GM18498 (cell line): ENCODE data around the gene OR2V2.
A peak's percentile ranks its signal among the peaks of the same experiment; 100 is the strongest.

Experiments
- ATAC-seq: cut with Tn5 transposase; IDR thresholded peaks from one replicate; pipeline ENCODE4 v1.9.1; 2021; ENCODE audit warnings: mild to moderate bottlenecking, moderate library complexity; ENCODE audit not compliant: unreplicated experiment

Gene OR2V2

DNA sequence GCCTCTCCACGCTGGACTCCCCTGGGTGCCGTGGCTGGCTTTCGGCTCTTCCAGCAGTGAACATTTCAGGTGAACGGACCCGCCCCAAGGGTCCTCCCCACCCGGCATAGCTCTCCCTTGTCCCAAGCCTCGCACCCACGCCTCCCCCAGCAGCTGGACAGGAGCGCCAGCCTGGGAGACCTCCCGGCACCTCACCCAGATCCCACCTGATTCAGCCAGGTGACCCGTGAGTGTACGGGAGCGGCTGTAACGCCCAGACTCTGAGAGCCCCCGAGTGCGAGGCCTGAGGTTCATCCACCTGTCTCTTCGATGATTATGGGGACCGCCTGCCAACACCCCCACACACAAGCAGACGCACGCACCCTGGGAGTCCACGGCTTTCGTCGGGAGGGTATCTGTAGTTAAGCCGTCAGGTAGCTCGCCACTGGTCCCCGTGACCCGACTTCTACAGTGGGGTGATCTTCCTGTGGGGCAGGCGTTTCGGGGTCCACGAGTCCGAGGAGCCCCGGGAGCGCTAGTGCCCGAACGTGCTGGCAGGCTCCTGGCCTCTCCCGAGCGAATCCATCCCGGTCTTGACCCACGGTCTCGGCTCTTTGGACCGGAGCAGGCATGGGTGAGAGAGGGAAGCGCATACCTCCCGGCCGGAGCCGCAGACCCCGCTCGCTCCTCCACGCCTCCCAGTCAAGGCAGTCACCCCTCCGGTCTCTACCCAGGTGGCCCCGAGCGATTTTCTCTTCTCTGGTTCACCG, 42.8 kb downstream of the OR2V2 start:
- ATAC-seq = no peak

DNA sequence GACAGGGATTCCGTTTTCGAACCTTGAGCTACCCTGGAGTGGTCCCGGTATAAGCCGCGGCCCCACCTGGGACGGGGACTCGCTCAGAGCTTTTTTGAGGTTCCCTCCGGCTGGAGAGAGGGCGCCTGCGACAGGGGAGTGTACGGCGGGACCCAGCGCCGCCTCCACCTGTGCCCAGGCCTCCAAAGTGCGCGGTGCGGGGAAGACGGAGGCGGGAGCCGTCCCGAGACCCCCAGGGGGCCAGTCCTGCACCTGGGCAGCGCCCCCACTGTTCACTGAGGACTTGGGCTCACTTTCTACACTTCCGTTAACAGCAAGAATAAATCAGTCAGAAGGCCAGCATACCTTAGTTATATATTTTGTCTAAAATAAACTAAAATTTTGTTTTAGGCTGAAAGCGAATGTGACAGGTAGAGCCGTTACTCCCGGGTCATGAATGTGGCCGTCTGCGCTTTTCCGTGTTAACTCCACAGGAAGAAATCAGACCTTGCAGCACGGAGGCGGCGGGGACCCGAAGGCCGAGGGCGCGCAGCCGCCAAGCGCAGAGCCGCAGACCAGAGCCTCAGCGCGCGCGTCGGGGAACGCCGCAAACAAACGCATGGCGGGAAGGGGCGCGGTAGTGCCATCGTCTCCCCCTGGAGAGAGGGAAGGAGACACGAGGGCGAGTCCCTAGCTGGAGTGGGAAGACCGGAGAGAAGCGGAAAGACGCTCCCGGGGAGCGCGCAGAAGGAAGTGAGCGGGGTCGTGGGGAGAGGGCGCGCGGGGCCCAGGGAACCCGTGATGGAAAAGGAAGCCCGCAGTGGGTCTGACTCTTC, 43.5 kb downstream of the OR2V2 start:
- ATAC-seq = peak; percentile 13

DNA sequence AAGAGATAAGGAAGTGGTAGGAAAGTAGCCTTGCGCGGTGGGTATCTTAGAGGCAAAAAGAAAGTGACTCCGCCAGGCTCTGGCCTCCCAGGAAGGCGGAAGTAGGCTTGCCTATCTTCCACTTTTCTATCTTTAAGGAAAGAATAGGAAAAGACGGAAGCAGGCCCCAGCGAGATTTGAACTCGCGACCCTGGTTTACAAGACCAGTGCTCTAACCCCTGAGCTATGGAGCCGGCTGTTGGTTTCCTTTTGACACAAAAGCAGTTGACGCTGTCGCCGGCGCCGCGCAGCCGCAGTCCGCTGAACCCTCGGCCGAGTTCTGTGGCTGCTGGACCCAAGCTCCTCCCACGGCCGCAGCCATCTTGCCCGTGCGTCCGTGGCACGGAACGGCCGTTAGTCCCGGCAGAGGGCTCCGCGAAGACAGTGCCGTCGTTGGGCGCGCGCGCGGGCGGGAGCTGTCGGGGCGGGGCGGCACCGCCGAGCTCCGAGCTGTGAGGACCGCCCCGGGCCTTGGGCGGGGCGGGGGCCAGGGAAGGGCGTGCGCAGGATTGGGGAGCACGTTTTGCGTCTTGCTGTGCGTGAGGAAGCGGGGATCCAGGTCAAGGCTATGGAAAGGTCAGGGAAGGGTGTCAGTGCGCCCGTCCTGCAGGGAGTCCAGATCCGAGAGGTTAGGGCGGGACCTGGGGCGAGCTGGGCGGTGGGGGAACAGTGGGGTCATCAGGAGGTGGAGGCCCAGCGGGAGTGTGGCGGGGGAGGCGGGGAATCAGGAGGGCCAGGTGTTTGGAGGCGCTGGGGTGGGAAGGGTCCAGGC, 44.3 kb downstream of the OR2V2 start:
- peak; percentile 66 for ATAC-seq

DNA sequence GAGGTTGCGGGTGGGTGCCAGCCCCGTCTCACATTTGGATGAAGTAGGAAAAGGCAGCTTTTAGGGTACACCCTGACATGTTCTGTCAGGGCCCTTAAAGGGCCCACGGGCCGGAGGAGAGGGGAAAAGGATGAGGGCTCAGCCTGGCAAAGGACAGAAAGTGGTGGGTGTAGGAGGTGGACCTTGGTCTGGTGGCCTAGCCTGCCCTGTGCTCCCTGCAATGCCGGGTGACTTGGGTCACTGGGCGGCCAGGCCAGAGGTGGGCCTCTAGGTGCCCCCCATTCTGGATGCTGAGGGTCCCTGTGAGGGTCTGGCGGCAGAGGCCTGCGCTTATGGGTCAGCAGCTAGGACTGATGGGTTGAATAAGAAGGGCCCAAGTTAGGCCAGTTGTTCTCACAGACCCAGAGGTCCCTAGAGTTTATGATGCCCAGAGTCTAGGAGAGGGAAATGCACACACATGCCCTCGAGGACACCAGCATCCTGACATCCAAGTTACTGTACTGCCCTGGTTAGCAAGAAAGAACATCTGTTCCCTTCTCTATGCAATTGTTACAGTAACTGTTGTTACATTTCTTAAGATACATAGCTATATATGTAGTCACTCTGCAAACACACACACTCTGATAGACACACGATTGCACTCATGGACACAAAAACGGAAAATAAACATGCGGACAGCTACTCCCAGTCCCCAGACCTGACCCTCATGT, 45.1 kb downstream of the OR2V2 start:
- ATAC-seq = no peak

DNA sequence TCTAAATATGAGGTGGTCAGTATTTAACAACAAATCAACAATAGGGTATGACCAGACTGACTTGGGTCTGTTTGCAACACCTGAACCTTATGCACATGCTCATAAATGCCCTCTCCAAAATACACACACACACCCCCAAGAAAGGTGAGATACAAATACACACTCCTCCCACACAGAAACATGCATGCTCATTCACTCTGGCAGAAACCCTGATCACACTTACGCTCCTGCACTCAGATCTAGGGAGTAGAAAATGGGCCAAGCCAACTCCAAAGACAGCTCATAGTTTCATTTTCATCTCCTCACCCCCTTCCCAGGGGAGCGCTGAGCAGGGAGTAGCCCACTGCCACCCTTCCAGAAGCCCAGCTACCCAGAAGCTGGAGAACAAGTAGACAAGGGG, 46.3 kb downstream of the OR2V2 start:
- no peak for ATAC-seq

DNA sequence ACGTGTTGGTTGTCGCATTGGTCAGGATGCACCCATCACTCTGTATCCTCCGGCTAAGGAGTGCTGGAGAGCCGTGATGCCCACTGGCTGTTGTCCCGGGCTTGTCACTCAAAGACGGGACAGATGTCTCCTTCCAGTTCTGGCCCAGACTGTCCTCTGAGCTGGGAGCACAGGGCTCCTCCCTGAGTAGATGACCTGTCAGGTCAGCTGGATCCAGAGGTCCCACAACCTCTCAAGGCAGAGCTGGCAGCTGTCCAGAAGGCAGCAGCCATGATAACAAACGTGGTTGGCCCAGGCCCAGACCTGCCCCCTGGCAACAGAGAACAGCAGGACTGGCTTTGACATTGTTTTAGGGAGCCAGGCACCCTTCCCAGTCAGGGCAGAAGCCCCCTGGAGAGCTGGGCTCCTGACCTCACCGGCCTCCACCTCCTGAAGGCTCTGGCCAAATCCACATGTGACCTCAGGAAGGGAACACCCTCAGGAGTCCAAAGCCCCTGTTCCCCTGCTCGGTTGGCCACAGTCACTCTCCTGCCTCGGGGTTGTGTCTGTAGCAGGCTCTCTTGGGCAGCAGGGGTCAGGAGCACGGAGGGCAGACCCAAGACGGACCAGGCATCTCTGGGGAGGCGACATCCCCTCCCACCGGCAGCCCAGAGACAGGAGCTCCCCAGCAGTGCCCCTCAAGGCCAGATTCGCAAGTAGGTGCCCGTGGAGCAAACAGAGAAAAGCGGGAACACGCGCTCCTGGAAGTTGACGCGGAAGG, 47.3 kb downstream of the OR2V2 start:
- ATAC-seq = no peak

DNA sequence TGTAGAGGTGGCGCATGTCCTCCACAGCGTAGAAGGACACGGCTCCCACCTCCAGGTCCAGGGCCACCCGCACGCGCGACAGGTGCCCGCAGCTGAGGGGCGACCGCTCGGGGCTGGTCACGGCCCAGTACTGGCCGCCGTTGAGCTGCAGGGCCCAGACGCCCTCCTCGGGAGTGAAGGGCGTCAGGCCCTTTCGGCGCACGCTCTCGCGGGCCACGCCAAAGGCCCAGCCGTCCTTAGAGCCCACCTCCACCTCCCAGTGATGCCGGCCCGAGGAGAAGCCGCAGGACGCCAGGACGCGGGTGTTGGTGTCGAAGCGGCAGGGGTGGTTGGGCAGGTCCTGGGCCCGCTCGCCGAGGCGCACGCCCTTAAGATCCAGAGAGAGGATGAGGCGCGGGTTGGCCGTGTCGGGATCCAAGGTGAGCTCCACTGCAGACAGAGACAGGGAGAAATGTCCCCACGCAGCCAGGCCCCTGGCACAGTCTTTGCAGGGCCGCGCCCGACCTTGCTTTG, 47.9 kb downstream of the OR2V2 start:
- ATAC-seq = no peak

DNA sequence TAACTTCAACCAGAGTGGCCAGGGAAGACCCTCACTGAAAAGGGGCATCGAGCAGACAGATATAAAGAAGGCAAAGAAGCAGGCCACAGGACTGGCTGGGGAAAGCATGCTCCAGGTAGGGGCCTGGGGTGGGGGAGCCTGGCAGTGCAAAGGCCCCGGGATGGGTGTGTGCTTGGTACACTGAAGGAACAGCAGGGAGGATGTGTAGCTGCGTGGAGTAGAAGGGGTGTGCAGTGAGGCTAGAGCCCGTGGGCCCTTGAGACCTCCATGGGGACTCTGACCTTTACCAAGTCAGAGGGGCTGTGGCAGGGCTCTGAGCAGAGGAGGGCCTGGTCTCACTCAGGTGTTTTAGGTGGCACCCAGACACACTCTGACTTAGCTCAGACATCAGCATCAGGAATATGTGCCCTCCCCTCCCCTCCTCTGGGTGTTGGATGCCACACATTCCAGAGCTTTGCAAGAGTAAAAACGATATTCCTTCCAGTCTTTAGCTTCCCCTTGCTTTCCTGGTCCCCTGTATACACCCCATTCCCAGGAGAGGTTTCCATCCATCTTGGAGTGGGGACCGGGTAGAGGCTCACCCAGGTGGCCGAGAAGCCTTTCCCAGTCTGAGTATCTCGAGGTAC, 50.1 kb downstream of the OR2V2 start:
- ATAC-seq = no peak

DNA sequence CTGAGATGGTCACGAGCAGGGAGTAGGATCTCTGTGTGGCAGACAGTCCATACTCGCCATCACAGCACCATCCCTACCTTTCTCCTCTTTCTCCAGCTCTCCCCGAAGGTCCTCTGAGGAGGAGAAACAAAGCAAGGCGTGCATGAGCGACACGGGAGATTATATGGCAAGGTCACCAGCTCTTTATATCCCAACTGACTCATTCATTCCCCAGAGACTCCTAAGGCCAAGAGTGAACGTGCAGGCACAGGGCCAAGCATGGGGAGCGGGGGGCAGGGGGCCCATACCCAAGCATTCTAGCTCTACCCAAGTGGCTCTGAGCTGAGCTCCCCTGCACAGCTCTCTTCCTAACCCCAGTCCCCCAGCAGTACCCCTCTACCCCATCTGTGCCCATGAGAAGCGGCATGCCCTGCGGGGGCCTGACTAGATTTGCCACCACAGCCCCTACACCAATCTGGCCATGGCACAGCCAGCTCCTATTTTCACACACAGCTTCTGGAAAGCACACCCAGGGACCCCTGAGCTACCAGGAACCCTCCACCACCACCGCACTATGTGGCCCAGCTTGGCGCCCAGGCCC, 50.8 kb downstream of the OR2V2 start:
- ATAC-seq = no peak

DNA sequence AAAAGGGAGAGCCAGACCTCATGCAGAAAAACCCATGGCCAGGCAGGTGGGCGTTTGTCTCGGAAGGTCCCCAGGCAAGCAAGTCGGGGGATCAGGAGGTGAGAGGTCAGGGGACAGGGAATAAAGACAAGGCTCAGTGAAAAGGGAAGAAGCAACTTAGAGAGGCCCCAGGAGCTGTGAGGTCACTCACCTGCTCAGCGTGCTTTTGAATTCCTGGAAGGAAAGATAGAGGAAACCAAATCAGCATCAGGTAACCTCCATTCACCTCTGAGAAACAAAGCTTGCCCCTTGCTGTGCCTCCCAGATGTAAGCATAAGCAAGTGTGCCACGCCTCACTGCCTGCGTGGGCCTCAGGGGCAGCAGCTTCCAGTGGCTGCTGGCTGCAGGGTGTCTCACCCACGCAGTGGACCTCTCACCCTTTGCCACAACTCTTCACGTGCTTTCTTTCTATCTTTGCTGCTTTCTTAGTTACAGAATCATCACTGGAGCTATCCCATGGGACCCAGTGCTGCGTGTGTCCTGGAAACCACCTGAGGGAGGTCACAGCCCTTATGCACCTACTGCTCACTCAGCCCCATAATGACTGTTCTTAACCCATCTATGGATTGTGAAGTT, 51.6 kb downstream of the OR2V2 start:
- peak; percentile 60 for ATAC-seq

DNA sequence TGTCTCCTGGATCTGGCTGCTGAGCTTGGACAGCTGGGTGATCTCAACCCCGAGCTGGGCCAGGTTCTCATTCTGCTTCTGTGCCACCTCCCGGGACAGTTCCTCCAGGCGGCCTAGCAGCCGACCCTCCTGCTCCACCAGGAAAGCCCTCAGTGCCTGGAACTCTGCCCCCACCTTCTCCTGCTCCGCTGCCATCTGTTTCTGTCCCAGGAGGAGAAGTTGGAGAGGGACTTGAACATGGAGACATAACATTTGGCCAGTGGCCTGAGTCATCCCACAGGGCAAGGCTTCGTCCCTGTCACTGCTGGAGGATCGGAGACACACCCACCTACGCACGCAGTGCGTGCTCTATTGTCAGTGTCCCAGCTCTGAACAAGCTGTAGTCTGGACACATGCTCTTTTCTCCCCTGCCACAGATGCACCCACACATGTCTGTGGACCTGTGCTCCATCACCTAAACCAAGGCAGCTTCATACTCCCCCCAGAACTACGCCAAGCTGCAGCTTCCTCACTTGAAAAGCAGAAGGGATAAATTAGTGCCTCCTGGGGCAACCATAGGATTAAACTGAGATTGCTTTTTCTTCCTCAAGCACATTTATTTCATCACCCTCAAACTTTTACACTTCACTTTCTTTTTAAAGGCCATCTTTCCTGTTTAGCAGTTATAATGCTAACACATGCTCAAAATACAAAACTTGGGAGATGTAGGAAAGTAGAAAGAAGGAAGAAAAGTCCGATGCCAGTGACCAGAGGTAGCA, 52.7 kb downstream of the OR2V2 start:
- ATAC-seq = no peak

DNA sequence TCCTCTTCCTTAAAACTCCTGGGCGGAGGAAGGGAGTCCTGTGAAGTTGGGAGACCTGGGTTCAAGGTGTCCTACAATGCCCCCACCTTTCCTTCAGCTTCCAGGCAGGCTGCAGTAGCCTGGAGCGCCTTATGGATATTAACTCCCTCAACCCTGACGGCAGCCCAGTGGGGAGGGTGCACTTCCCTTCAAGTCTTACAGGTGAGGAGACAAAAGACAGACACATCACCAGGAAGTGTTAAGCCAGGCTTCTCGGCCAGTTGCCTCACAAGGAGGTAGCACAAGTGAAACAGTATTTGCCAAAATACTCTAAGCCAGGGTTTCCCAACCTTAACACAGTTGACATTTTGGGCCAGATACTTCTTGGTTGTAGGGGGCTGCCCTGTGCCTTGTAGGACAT, 53.4 kb downstream of the OR2V2 start:
- ATAC-seq = no peak

DNA sequence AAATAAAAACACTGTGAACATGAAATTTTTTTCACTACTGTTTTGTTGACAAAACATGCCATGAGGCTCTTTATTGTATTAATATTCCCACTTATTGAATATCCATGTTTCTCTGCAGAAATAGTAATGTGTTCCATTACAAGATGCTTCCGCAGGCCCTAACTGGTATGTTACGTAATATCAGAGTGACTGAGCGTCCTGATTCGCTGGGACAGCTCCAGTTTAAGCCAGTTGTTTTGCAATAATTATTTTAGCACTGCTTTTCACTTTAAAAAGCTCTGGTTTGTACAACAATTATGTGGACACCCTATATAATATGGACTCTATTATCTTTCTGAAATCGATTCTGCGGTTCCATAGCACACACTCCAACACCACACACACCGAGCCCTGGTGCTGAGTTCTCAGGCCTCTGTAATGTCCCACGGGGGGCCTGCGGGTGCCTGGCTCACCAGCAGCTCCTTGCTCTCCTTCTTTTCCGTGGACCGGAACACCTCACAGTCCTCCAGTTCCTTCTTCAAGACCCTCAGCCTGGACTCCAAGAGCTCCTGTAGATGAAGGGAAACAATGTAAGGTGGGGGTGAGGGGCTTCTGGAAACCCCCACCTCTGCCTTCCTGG, 55.8 kb downstream of the OR2V2 start:
- no peak for ATAC-seq

DNA sequence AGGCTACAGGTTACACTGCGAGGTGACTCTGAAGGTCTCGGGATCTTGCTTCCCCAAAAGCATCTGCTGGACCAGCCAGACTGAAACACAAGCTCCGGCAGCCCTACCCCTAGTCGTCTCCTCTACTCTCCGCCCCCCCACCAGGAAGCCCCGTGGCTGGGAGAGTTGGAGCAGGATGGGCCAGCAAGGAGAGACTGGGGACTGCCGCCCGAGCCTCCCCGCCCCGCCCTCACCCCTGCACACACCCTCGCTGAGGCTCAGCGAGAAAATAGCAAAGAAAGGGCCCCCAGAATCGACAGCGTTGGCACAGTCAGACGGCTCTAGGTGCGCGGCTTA, 56.4 kb downstream of the OR2V2 start:
- ATAC-seq = no peak

DNA sequence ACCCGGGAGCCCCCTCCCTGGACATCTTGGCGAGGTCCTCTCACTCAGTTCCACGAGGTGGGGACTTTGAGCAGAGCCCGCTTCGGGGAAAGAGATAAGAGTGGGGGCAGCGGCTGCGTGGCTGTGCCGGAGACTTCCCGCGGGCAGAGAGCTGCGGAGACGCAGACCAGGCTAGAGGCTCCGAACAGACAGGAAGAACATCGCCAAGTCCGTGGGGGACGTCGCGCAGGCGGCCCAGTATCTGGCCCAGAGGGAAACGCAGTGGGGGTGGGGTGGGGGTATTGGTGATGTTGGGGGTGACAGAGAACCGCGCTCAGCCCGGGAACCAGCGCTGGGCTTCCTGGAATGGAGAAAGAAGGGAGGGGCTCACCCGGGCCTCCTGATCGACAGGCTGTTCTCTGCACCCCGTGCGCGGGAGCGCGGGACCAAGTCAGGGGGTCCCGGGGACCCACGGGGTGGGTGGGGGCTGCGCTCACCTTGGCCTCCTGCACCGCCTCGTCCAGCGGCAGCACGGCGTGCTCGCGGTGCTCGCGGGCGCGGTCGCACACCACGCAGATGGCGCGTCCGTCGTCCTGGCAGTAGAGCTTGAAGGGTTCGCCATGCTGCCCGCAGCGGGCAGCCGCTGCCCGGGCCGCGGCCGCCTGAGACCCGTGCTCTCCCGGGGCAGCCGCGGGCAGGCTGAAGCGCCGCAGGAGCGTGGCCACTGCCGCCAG, 56.9 kb downstream of the OR2V2 start:
- no peak for ATAC-seq

DNA sequence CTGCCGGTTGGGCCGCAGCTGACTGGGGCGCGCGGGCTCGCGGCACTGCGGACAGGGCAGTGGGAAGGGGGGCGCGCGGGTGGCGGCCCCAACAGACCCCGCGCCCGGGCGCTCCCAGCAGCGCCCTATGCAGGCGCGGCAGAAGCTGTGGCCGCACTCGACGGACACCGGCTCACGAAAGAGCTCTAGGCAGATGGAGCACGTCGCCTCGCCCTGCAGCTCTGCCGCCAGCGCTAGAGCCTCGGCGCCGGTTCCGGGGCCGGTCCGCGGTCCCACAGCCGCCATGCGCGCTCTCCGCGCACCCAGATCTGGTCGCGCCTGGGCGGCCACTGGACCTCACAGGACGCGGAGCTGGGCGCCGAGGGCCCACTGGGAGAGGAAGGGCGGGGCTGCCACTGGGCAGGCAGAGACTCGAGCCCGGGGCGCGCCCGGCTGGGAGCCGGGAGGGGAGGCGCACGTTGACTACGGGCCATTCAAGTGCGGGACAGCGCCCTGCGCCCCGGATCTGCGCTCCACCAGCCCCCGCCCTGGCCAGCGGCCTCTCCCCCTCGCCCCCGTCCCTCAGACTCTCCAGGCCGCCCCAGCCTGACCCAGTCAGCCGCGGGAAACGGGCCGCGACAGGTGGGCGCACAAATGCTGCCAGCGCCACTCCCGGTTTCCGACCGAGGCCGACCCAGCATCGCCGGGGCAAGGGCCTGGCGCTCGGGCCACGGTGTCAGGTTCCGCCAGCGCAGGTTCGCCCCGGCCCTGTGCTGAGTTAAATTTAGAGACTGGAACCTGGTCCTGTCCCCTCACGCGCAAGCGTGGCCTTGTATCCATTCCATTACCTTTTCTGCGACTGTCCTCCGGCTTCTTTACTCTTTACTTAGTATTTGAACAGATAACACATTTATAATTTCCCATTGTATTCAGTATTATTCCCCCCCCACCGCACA, 57.7 kb downstream of the OR2V2 start, which contains the start of gene TRIM7:
Gene TRIM7 (minus strand): TSS at position 371 of the 935 bp plus-strand sequence. CDS start 86 bp downstream, at position 285.
- ATAC-seq = no peak
